ENCODE results near the gene CAVIN1.

DNA sequence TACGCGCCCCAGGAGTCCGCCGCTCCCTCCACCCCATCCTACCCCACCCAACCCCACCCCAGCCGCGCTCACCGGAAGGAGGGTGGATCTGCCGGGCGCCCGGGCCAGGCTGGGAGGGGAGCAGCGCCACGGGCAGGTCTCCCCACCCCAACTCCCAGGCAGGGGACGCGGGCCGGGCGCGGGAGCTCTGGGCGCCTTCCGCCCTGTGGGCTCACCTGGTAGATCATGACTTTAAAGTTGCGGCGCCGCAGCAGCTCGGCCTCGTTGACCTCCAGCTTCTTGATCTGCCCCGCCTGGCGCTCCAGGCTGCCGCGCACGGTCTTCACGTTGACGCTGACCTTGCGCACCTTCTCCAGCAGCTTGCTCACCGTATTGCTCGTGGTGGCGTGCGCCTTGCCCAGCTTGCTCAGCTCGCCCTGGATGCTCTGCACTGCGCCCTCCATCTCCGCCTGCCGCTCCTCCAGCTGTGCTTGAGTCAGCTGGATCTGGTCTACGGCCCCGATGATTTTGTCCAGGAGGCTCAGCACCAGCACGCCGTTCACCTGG lies 571 bp downstream of the CAVIN1 start:
- TF ChIP-seq CTCF (IDR thresholded peaks at IDR 0.05), result no peak
- TF ChIP-seq POLR2AphosphoS5 (IDR thresholded peaks at IDR 0.05), result no peak
- TF ChIP-seq POLR2A (IDR thresholded peaks at IDR 0.05; ENCODE audit: low read depth), result no peak
